ENCODE results near the gene AKAP9.

Gene AKAP9

DNA sequence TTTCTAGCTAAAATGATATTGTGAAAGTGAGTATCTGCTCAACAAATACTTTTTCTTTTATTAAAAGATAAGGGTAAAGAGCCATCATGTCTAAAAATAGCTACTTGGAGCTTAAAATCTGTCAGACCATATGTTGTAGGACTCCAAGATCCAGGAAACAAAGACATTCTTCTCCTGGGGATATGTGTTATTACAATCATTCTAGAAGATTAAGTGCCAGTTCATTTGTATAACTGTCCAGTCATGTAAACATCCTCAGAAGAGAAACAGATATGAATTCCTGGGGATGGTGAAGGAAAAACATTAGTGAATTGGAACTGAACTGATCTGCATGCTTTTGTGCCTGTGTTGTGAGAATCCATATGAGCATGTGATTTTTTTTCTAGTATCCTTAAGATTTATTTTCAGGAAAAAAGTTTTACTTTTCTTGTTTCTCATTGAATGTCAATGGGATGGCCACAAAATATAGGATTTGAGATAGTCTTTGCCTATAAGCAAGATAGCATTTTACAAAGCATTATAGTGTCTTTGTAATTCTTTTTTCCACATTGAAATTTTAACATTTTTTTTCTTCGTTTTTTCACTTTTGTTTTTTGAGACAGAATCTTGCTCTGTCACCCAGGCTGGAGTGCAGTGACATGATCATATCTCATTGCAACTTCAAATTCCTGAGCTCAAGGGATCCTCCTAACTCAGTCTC, 45.7 kb upstream of the AKAP9 start:
- Histone ChIP-seq H3K4me1 (ENCODE audit: control insufficient read depth in 1 of 2, insufficient read depth in 2 of 2, low read length in 2 of 2) (no peaks in the 10 kb centered on the region), H3K36me3 (ENCODE audit: control insufficient read depth in 1 of 2, insufficient read depth in 2 of 2, low read length in 2 of 2) (no peaks in the 10 kb centered on the region), H4K8ac (ENCODE audit: low read depth, low read length) (no peak overlapping the region), H2AFZ (ENCODE audit: insufficient read depth, low read length, poor library complexity) (no peak overlapping the region), H3K23ac (ENCODE audit: low read length) (no peak overlapping the region), H3K9me3 (ENCODE audit: insufficient read depth, low read depth, low read length) (no peaks in the 10 kb centered on the region), H3K27me3 (ENCODE audit: insufficient read depth, low read length) (no peaks in the 10 kb centered on the region), H3K4ac (ENCODE audit: low read depth, low read length) (no peak overlapping the region), H3K18ac (ENCODE audit: low read length) (no peak overlapping the region), H2AK5ac (ENCODE audit: low read length) (no peak overlapping the region), H3K4me3 (ENCODE audit: low read depth, low read length) (no peak overlapping the region), H3K27ac (ENCODE audit: low read depth, low read length) (no peak overlapping the region), H3K14ac (ENCODE audit: low read length) (no peak overlapping the region), H3K9ac (ENCODE audit: low read length) (no peak overlapping the region), H3K4me2 (ENCODE audit: low read length) (no peak overlapping the region), H4K12ac (ENCODE audit: low read depth, low read length) (no peak overlapping the region), H2BK12ac (ENCODE audit: low read length) (no peak overlapping the region), H2BK120ac (ENCODE audit: insufficient read depth, low read length, poor library complexity) (no peak overlapping the region), H4K91ac (ENCODE audit: low read depth, low read length) (no peak overlapping the region), H3K79me1 (ENCODE audit: low read length) (no peaks in the 10 kb centered on the region), H2BK5ac (ENCODE audit: low read depth, low read length, poor library complexity) (no peak overlapping the region), H3K79me2 (ENCODE audit: control insufficient read depth, insufficient read depth, low read length, poor library complexity) (no peaks in the 10 kb centered on the region)
- DNase-seq, result no peak
- no CpG with 5 or more reads among the region's 1 CpG for WGBS (ENCODE audit: extremely low coverage, insufficient coverage, insufficient read length)

GRCh38 chr7:91898240-91898992, 42.2 kb upstream of the AKAP9 start:
- H3K27ac ChIP-seq (ENCODE audit: low read depth, low read length), result no peak overlapping the region
- H3K27me3 ChIP-seq (ENCODE audit: insufficient read depth, low read length), result no peaks in the 10 kb centered on the region
- H3K4me1 ChIP-seq (ENCODE audit: control insufficient read depth in 1 of 2, insufficient read depth in 2 of 2, low read length in 2 of 2), result no peaks in the 10 kb centered on the region
- no CpG with 5 or more reads among the region's 10 CpGs for WGBS (ENCODE audit: extremely low coverage, insufficient coverage, insufficient read length)
- H3K14ac ChIP-seq (ENCODE audit: low read length), result no peak overlapping the region
- no peak overlapping the region for H3K4ac ChIP-seq (ENCODE audit: low read depth, low read length)
- no peaks in the 10 kb centered on the region for H3K79me2 ChIP-seq (ENCODE audit: control insufficient read depth, insufficient read depth, low read length, poor library complexity)
- no peak overlapping the region for H2AK5ac ChIP-seq (ENCODE audit: low read length)
- H3K23ac ChIP-seq (ENCODE audit: low read length), result no peak overlapping the region
- no peak overlapping the region for H4K8ac ChIP-seq (ENCODE audit: low read depth, low read length)
- H2BK12ac ChIP-seq (ENCODE audit: low read length), result no peak overlapping the region
- no peak overlapping the region for H3K4me3 ChIP-seq (ENCODE audit: low read depth, low read length)
- H3K4me2 ChIP-seq (ENCODE audit: low read length), result no peak overlapping the region
- H4K91ac ChIP-seq (ENCODE audit: low read depth, low read length), result no peak overlapping the region
- no peaks in the 10 kb centered on the region for H3K9me3 ChIP-seq (ENCODE audit: insufficient read depth, low read depth, low read length)
- no peak for DNase-seq
- H2AFZ ChIP-seq (ENCODE audit: insufficient read depth, low read length, poor library complexity), result no peak overlapping the region
- H3K36me3 ChIP-seq (ENCODE audit: control insufficient read depth in 1 of 2, insufficient read depth in 2 of 2, low read length in 2 of 2), result no peaks in the 10 kb centered on the region
- H3K18ac ChIP-seq (ENCODE audit: low read length), result no peak overlapping the region
- no peak overlapping the region for H4K12ac ChIP-seq (ENCODE audit: low read depth, low read length)
- H2BK5ac ChIP-seq (ENCODE audit: low read depth, low read length, poor library complexity), result no peak overlapping the region
- no peak overlapping the region for H3K9ac ChIP-seq (ENCODE audit: low read length)
- H2BK120ac ChIP-seq (ENCODE audit: insufficient read depth, low read length, poor library complexity), result no peak overlapping the region
- no peaks in the 10 kb centered on the region for H3K79me1 ChIP-seq (ENCODE audit: low read length)

GRCh38 chr7:91899563-91899962, 41.1 kb upstream of the AKAP9 start:
- no peak overlapping the region for H2BK12ac ChIP-seq (ENCODE audit: low read length)
- no peaks in the 10 kb centered on the region for H3K4me1 ChIP-seq (ENCODE audit: control insufficient read depth in 1 of 2, insufficient read depth in 2 of 2, low read length in 2 of 2)
- no peak overlapping the region for H3K9ac ChIP-seq (ENCODE audit: low read length)
- H4K12ac ChIP-seq (ENCODE audit: low read depth, low read length), result no peak overlapping the region
- H2BK120ac ChIP-seq (ENCODE audit: insufficient read depth, low read length, poor library complexity), result no peak overlapping the region
- H4K91ac ChIP-seq (ENCODE audit: low read depth, low read length), result no peak overlapping the region
- H3K36me3 ChIP-seq (ENCODE audit: control insufficient read depth in 1 of 2, insufficient read depth in 2 of 2, low read length in 2 of 2), result no peaks in the 10 kb centered on the region
- no peak overlapping the region for H3K4me3 ChIP-seq (ENCODE audit: low read depth, low read length)
- H3K9me3 ChIP-seq (ENCODE audit: insufficient read depth, low read depth, low read length), result no peaks in the 10 kb centered on the region
- no peaks in the 10 kb centered on the region for H3K79me1 ChIP-seq (ENCODE audit: low read length)
- H2BK5ac ChIP-seq (ENCODE audit: low read depth, low read length, poor library complexity), result no peak overlapping the region
- H3K18ac ChIP-seq (ENCODE audit: low read length), result no peak overlapping the region
- no peaks in the 10 kb centered on the region for H3K79me2 ChIP-seq (ENCODE audit: control insufficient read depth, insufficient read depth, low read length, poor library complexity)
- H4K8ac ChIP-seq (ENCODE audit: low read depth, low read length), result no peak overlapping the region
- H2AK5ac ChIP-seq (ENCODE audit: low read length), result no peak overlapping the region
- no peak overlapping the region for H3K4me2 ChIP-seq (ENCODE audit: low read length)
- no peak overlapping the region for H3K23ac ChIP-seq (ENCODE audit: low read length)
- H2AFZ ChIP-seq (ENCODE audit: insufficient read depth, low read length, poor library complexity), result no peak overlapping the region
- H3K27ac ChIP-seq (ENCODE audit: low read depth, low read length), result no peak overlapping the region
- no peaks in the 10 kb centered on the region for H3K27me3 ChIP-seq (ENCODE audit: insufficient read depth, low read length)
- DNase-seq, result no peak
- no peak overlapping the region for H3K4ac ChIP-seq (ENCODE audit: low read depth, low read length)
- no peak overlapping the region for H3K14ac ChIP-seq (ENCODE audit: low read length)
- no CpG with 5 or more reads among the region's 1 CpG for WGBS (ENCODE audit: extremely low coverage, insufficient coverage, insufficient read length)

GRCh38 chr7:91910171-91910570, 30.5 kb upstream of the AKAP9 start:
- H2BK120ac ChIP-seq (ENCODE audit: insufficient read depth, low read length, poor library complexity), result no peak overlapping the region
- no peak overlapping the region for H4K8ac ChIP-seq (ENCODE audit: low read depth, low read length)
- no peak overlapping the region for H3K4ac ChIP-seq (ENCODE audit: low read depth, low read length)
- no peaks in the 10 kb centered on the region for H3K27me3 ChIP-seq (ENCODE audit: insufficient read depth, low read length)
- H3K14ac ChIP-seq (ENCODE audit: low read length), result no peak overlapping the region
- no peak overlapping the region for H3K9ac ChIP-seq (ENCODE audit: low read length)
- no peak overlapping the region for H3K18ac ChIP-seq (ENCODE audit: low read length)
- WGBS (ENCODE audit: extremely low coverage, insufficient coverage, insufficient read length), result no CpG with 5 or more reads among the region's 1 CpG
- H2BK12ac ChIP-seq (ENCODE audit: low read length), result no peak overlapping the region
- H4K91ac ChIP-seq (ENCODE audit: low read depth, low read length), result no peak overlapping the region
- no peaks in the 10 kb centered on the region for H3K79me2 ChIP-seq (ENCODE audit: control insufficient read depth, insufficient read depth, low read length, poor library complexity)
- no peak overlapping the region for H2BK5ac ChIP-seq (ENCODE audit: low read depth, low read length, poor library complexity)
- H3K9me3 ChIP-seq (ENCODE audit: insufficient read depth, low read depth, low read length), result no peaks in the 10 kb centered on the region
- H3K36me3 ChIP-seq (ENCODE audit: control insufficient read depth in 1 of 2, insufficient read depth in 2 of 2, low read length in 2 of 2), result no peaks in the 10 kb centered on the region
- H2AFZ ChIP-seq (ENCODE audit: insufficient read depth, low read length, poor library complexity), result no peak overlapping the region
- no peak overlapping the region for H3K4me2 ChIP-seq (ENCODE audit: low read length)
- H4K12ac ChIP-seq (ENCODE audit: low read depth, low read length), result no peak overlapping the region
- H3K23ac ChIP-seq (ENCODE audit: low read length), result no peak overlapping the region
- no peaks in the 10 kb centered on the region for H3K79me1 ChIP-seq (ENCODE audit: low read length)
- no peak for DNase-seq
- H2AK5ac ChIP-seq (ENCODE audit: low read length), result no peak overlapping the region
- no peak overlapping the region for H3K4me3 ChIP-seq (ENCODE audit: low read depth, low read length)
- no peak overlapping the region for H3K27ac ChIP-seq (ENCODE audit: low read depth, low read length)
- no peaks in the 10 kb centered on the region for H3K4me1 ChIP-seq (ENCODE audit: control insufficient read depth in 1 of 2, insufficient read depth in 2 of 2, low read length in 2 of 2)

Measured in trophoblast cell (in vitro differentiated cells and primary cell).